Spleen (tissue), 7 donors: ENCODE results near the gene BFSP1.

Experiments
- CTCF ChIP-seq, 11 experiments: fragments of 200-600 bp in 7 of 11; fragments of 450-650 bp in 4 of 11; sonication (generic) in 4 of 11; IDR thresholded peaks in 8 of 11; conservative IDR thresholded peaks in 3 of 11; 1 replicate in 7 of 11; 2 replicates in 4 of 11; pipeline versions ENCODE4 v1.4.0 to v1.8.0; 2016 to 2021; ENCODE audit warnings: antibody characterized with exemption in 11 of 11, inconsistent platforms in 4 of 11, mild to moderate bottlenecking in 1 of 11
- POLR2A ChIP-seq, 3 donors: fragments of 450-650 bp; IDR thresholded peaks; one replicate each; pipeline ENCODE4 v1.5.1; 2017; ENCODE audit warnings: antibody characterized with exemption in 3 of 3, mild to moderate bottlenecking in 1 of 3
- donor health status: DM: no; HTN: no; CAD: no; lungs with moderate emphysema.
- donor health status: DM: no; HTN: no; CAD: no.
- donor health status: DM: no; HTN: no; CAD: no.

GRCh38 chr20:17571153-17571527 is 40.0 kb upstream of the BFSP1 start:
- TF ChIP-seq CTCF (IDR thresholded peaks at IDR 0.05 in 8 of 11, conservative IDR thresholded peaks at IDR 0.05 in 3 of 11) (no peak), POLR2A (IDR thresholded peaks at IDR 0.05) (no peak)
